SK-N-SH treated with all-trans-retinoic acid at 6 μM for 48 hours (cell line): ENCODE data around the gene S100A3.

Experiments used
- ATAC-seq: fragments of 200-7000 bp; cut with Tn5 transposase; 3 replicates; pipeline ENCODE4 v1.9.1; 2020; ENCODE audit warnings: mild to moderate bottlenecking, moderate library complexity
- ARNTL ChIP-seq: fragments of 450-650 bp; formaldehyde crosslinking; IDR thresholded peaks from 2 replicates; pipeline ENCODE4 v1.5.0; 2020; ENCODE audit warnings: low read depth, mild to moderate bottlenecking, moderate library complexity, borderline replicate concordance
- BACH2 ChIP-seq: fragments of 250-450 bp; sonication (Bioruptor Pico); IDR thresholded peaks from 2 replicates; pipeline ENCODE4 v1.9.0; 2021; ENCODE audit warnings: mild to moderate bottlenecking, borderline replicate concordance
- CREB5 ChIP-seq: fragments of 250-450 bp; sonication (Bioruptor Pico); IDR thresholded peaks from 2 replicates; pipeline ENCODE4 v1.5.1; 2020; ENCODE audit warnings: low read depth, mild to moderate bottlenecking, moderate library complexity
- CSDC2 ChIP-seq: fragments of 250-450 bp; sonication (Bioruptor Pico); IDR thresholded peaks from 2 replicates; pipeline ENCODE4 v1.5.0; 2020; ENCODE audit warnings: mild to moderate bottlenecking, moderate library complexity
- CSRNP3 ChIP-seq: fragments of 250-450 bp; sonication (Bioruptor Pico); IDR thresholded peaks from 2 replicates; pipeline ENCODE4 v1.5.1; 2021; ENCODE audit warnings: mild to moderate bottlenecking, moderate library complexity
- ESRRG ChIP-seq: fragments of 250-450 bp; sonication (Bioruptor Pico); IDR thresholded peaks from 2 replicates; pipeline ENCODE4 v1.6.1; 2021; ENCODE audit warnings: mild to moderate bottlenecking
- GLIS3 ChIP-seq: fragments of 250-450 bp; sonication (Bioruptor Pico); IDR thresholded peaks from 2 replicates; pipeline ENCODE4 v1.5.0; 2020; ENCODE audit warnings: mild to moderate bottlenecking, moderate library complexity
- ISL1 ChIP-seq: fragments of 250-450 bp; sonication (Bioruptor Pico); IDR thresholded peaks from 2 replicates; pipeline ENCODE4 v2.1.2; 2022; ENCODE audit warnings: mild to moderate bottlenecking, moderate library complexity
- POU6F1 ChIP-seq: fragments of 250-450 bp; sonication (Bioruptor Pico); IDR thresholded peaks from 2 replicates; pipeline ENCODE4 v1.8.0; 2021; ENCODE audit warnings: low read depth, mild to moderate bottlenecking, moderate library complexity, borderline replicate concordance
- PPARA ChIP-seq: fragments of 250-450 bp; sonication (Bioruptor Pico); IDR thresholded peaks from 2 replicates; pipeline ENCODE4 v1.5.0; 2020; ENCODE audit warnings: mild to moderate bottlenecking, borderline replicate concordance
- RARB ChIP-seq: fragments of 250-450 bp; sonication (Bioruptor Pico); IDR thresholded peaks from 2 replicates; pipeline ENCODE4 v1.8.0; 2021; ENCODE audit warnings: mild to moderate bottlenecking, moderate library complexity
- SNAI2 ChIP-seq: fragments of 250-450 bp; sonication (Bioruptor Pico); IDR thresholded peaks from 2 replicates; pipeline ENCODE4 v1.5.0; 2020; ENCODE audit warnings: mild to moderate bottlenecking, moderate library complexity
- TCF4 ChIP-seq: fragments of 250-450 bp; sonication (Bioruptor Pico); IDR thresholded peaks from 2 replicates; pipeline ENCODE4 v1.8.0; 2021; ENCODE audit warnings: mild to moderate bottlenecking, moderate library complexity, borderline replicate concordance
- TOX ChIP-seq: fragments of 250-450 bp; sonication (Bioruptor Pico); IDR thresholded peaks from 2 replicates; pipeline ENCODE4 v1.8.0; 2021; ENCODE audit warnings: mild to moderate bottlenecking, moderate library complexity, borderline replicate concordance
- TSHZ2 ChIP-seq: fragments of 250-450 bp; sonication (Bioruptor Pico); IDR thresholded peaks from 2 replicates; pipeline ENCODE4 v1.5.0; 2020; ENCODE audit warnings: mild to moderate bottlenecking, moderate library complexity
- ZC3H10 ChIP-seq: fragments of 250-450 bp; sonication (Bioruptor Pico); IDR thresholded peaks from 2 replicates; pipeline ENCODE4 v1.5.1; 2021; ENCODE audit warnings: mild to moderate bottlenecking, moderate library complexity
- ZFP3 ChIP-seq: fragments of 250-450 bp; sonication (Bioruptor Pico); IDR thresholded peaks from 2 replicates; pipeline ENCODE4 v1.5.0; 2020; ENCODE audit warnings: mild to moderate bottlenecking, moderate library complexity
- ZFP30 ChIP-seq: fragments of 450-650 bp; formaldehyde crosslinking; IDR thresholded peaks from 2 replicates; pipeline ENCODE4 v1.5.0; 2022; ENCODE audit warnings: mild to moderate bottlenecking, moderate library complexity
- ZNF565 ChIP-seq: fragments of 450-650 bp; formaldehyde crosslinking; conservative IDR thresholded peaks from 2 replicates; pipeline ENCODE4 v1.5.0; 2020; ENCODE audit warnings: low read depth, mild to moderate bottlenecking, moderate library complexity
- ZNF70 ChIP-seq: fragments of 450-650 bp; formaldehyde crosslinking; IDR thresholded peaks from 2 replicates; pipeline ENCODE4 v1.5.0; 2020; ENCODE audit warnings: mild to moderate bottlenecking, moderate library complexity
- ZNF8 ChIP-seq: fragments of 450-650 bp; formaldehyde crosslinking; IDR thresholded peaks from 2 replicates; pipeline ENCODE4 v1.5.0; 2020; ENCODE audit warnings: mild to moderate bottlenecking, moderate library complexity

S100A3 gene

GRCh38 chr1:153545067-153546055 lies 3.7 kb downstream of the S100A3 start, which contains the start of gene S100A4:
Gene S100A4 (minus strand): TSS chr1:153545806. CDS start chr1:153544794, 1,012 bp downstream.
- TF ChIP-seq ARNTL (CRISPR knock-in tag) (no peak), ZFP30 (CRISPR knock-in tag) (no peak)
- peak; percentile 78 for ATAC-seq

GRCh38 chr1:153544453-153545066 lies 4.5 kb downstream of the S100A3 start:
- TF ChIP-seq TCF4 (CRISPR knock-in tag) = no peak
- no peak for TF ChIP-seq PPARA (CRISPR knock-in tag)
- TF ChIP-seq RARB = no peak
- TF ChIP-seq ZNF70 = no peak
- TF ChIP-seq ESRRG (CRISPR knock-in tag) = no peak
- no peak for TF ChIP-seq ARNTL (CRISPR knock-in tag)
- TF ChIP-seq SNAI2 = no peak
- peak; percentile 0; the same call in 2 of the 3 replicates for ATAC-seq

GRCh38 chr1:153543736-153544135 lies 5.3 kb downstream of the S100A3 start:
- no peak for TF ChIP-seq POU6F1
- TF ChIP-seq ZNF565 (CRISPR knock-in tag) = no peak
- no peak for TF ChIP-seq ARNTL (CRISPR knock-in tag)
- no peak for TF ChIP-seq ISL1 (CRISPR knock-in tag)
- TF ChIP-seq ZFP3 = no peak
- TF ChIP-seq BACH2 (CRISPR knock-in tag) = no peak
- no peak for TF ChIP-seq SNAI2
- no peak for TF ChIP-seq ZNF70
- no peak for TF ChIP-seq RARB
- no peak for TF ChIP-seq TOX (CRISPR knock-in tag)
- no peak for ATAC-seq

GRCh38 chr1:153542956-153543711 lies 5.9 kb downstream of the S100A3 start:
- ATAC-seq = no peak
- no peak for TF ChIP-seq CREB5 (CRISPR knock-in tag)
- no peak for TF ChIP-seq ZNF8
- TF ChIP-seq ZC3H10 (CRISPR knock-in tag) = no peak
- TF ChIP-seq POU6F1 = no peak
- TF ChIP-seq TSHZ2 (CRISPR knock-in tag) = no peak
- TF ChIP-seq GLIS3 (CRISPR knock-in tag) = no peak
- no peak for TF ChIP-seq PPARA (CRISPR knock-in tag)
- no peak for TF ChIP-seq CSDC2
- no peak for TF ChIP-seq ZFP3
- no peak for TF ChIP-seq SNAI2
- TF ChIP-seq BACH2 (CRISPR knock-in tag) = no peak
- no peak for TF ChIP-seq CSRNP3
- TF ChIP-seq ESRRG (CRISPR knock-in tag) = no peak
- TF ChIP-seq ZNF70 = no peak
- no peak for TF ChIP-seq ZNF565 (CRISPR knock-in tag)
- no peak for TF ChIP-seq TOX (CRISPR knock-in tag)
- TF ChIP-seq ISL1 (CRISPR knock-in tag) = no peak
